ENCODE measurements around the gene STARD13.

Gene STARD13

GRCh38 chr13:33312150-33312860, 26.8 kb upstream of the STARD13 start:
- Histone ChIP-seq H3K4me3 (no peak overlapping the region), H3K27ac (peak overlapping the region in 1 of 21 experiments; percentile 39)

GRCh38 chr13:33311040-33311439, 25.5 kb upstream of the STARD13 start:
- H3K4me3 ChIP-seq, result no peak overlapping the region
- H3K27ac ChIP-seq, result no peak overlapping the region

- no peak overlapping the region for H3K27ac ChIP-seq
- no peak overlapping the region for H3K4me3 ChIP-seq
Observed at GRCh38 chr13:33310245-33311038, 24.9 kb upstream of the STARD13 start.

GRCh38 chr13:33308863-33309262, 23.3 kb upstream of the STARD13 start:
- Histone ChIP-seq H3K27ac (no peak overlapping the region), H3K4me3 (no peak overlapping the region)

- Histone ChIP-seq H3K27ac (no peak overlapping the region), H3K4me3 (no peak overlapping the region)
Observed at GRCh38 chr13:33307843-33308242, 22.3 kb upstream of the STARD13 start.

GRCh38 chr13:33303855-33304597, 18.5 kb upstream of the STARD13 start:
- no peak overlapping the region for H3K27ac ChIP-seq
- H3K4me3 ChIP-seq, result no peak overlapping the region

GRCh38 chr13:33299626-33300025, 14.1 kb upstream of the STARD13 start:
- Histone ChIP-seq H3K27ac (no peak overlapping the region), H3K4me3 (no peak overlapping the region)

GRCh38 chr13:33296793-33297425, 11.4 kb upstream of the STARD13 start:
- H3K27ac ChIP-seq, result no peak overlapping the region
- H3K4me3 ChIP-seq, result no peak overlapping the region

- H3K4me3 ChIP-seq, result no peak overlapping the region
Observed at GRCh38 chr13:33292712-33293111, 7.2 kb upstream of the STARD13 start.

GRCh38 chr13:33290421-33290965, 4.9 kb upstream of the STARD13 start:
- H3K27ac ChIP-seq, result peak overlapping the region in 1 of 21 experiments; percentile 28
- H3K4me3 ChIP-seq, result no peak overlapping the region

More at GRCh38 chr13:33292712-33293111, 7.2 kb upstream of the STARD13 start:
- H3K27ac ChIP-seq, result no peak overlapping the region

GRCh38 chr13:33289966-33290365, 4.4 kb upstream of the STARD13 start:
- H3K27ac ChIP-seq, result no peak overlapping the region
- H3K4me3 ChIP-seq, result no peak overlapping the region

GRCh38 chr13:33287142-33287882, 1.8 kb upstream of the STARD13 start:
- Histone ChIP-seq H3K4me3 (no peak overlapping the region), H3K27ac (peak overlapping the region in 1 of 21 experiments; percentile 96)

GRCh38 chr13:33286128-33286527, 573 bp upstream of the STARD13 start:
- Histone ChIP-seq H3K27ac (peak overlapping the region in 20 of 21 experiments; percentile 25 to 96 (median 82)), H3K4me3 (peak overlapping the region; percentile 33 to 55 (median 41))

GRCh38 chr13:33284916-33285315, 639 bp downstream of the STARD13 start:
- Histone ChIP-seq H3K4me3 (peak overlapping the region; percentile 33 to 55 (median 41)), H3K27ac (peak overlapping the region in 20 of 21 experiments; percentile 48 to 96 (median 82))

- Histone ChIP-seq H3K27ac (peak overlapping the region in 17 of 21 experiments; percentile 48 to 96 (median 83)), H3K4me3 (peak overlapping the region in 5 of 7 experiments; percentile 33 to 55 (median 41))
Observed at GRCh38 chr13:33284031-33284430, 1.5 kb downstream of the STARD13 start.

GRCh38 chr13:33283195-33283911, 2.2 kb downstream of the STARD13 start:
- Histone ChIP-seq H3K27ac (peak overlapping the region in 8 of 21 experiments; percentile 22 to 90 (median 39)), H3K4me3 (peak overlapping the region in 1 of 7 experiments; percentile 33)

GRCh38 chr13:33281951-33282595, 3.5 kb downstream of the STARD13 start:
- H3K4me3 ChIP-seq, result no peak overlapping the region

More at GRCh38 chr13:33281951-33282595, 3.5 kb downstream of the STARD13 start:
- H3K27ac ChIP-seq, result peak overlapping the region in 2 of 21 experiments; percentile 40 to 64

All from skin epidermis (tissue), 12 donors.